ENCODE measurements around the gene NKX1-2.

The NKX1-2 gene

GRCh38 chr10:124415210-124415609 lies 34.6 kb downstream of the NKX1-2 start:
- Histone ChIP-seq H3K79me2 (ENCODE audit: control insufficient read depth, insufficient read depth, low read length, unreplicated experiment) (peaks cover 70% of the 10 kb centered on the region), H3K27ac (ENCODE audit: low read depth, low read length) (no peak overlapping the region), H3K4me3 (ENCODE audit: low read depth, low read length) (no peak overlapping the region), H3K36me3 (ENCODE audit: insufficient read depth, low read length) (0 out of 2 replicates have a peak, but pooled peaks cover 5% of the 10 kb centered on the region), H3K27me3 (ENCODE audit: insufficient read depth, low read length) (no peaks in the 10 kb centered on the region), H3K4me1 (ENCODE audit: control insufficient read depth, insufficient read depth, low read length, unreplicated experiment) (peaks cover 25% of the 10 kb centered on the region), H2AFZ (ENCODE audit: low read length, unreplicated experiment) (no peak overlapping the region)

DNA sequence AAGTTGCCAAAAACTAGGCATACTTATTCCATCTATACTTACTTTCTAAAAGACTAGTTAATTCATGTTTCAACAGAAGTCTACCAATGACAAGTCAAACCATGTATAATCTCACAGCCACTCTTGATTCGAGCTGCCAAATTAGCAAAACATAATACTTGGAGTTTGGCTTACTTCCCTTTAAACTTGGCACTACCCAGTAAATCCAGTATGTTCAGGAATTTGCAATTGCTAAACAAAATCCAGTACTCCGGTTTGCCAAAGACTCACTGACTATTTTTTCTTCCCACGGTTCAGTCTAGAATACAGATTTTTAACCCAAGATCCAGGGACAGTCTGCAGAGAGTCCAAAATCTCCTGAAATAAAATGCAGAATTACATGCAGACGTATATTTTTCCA lies 35.8 kb downstream of the NKX1-2 start:
- peaks cover 70% of the 10 kb centered on the region for H3K79me2 ChIP-seq (ENCODE audit: control insufficient read depth, insufficient read depth, low read length, unreplicated experiment)
- no peak overlapping the region for H3K27ac ChIP-seq (ENCODE audit: low read depth, low read length)
- no peak overlapping the region for H2AFZ ChIP-seq (ENCODE audit: low read length, unreplicated experiment)
- 0 out of 2 replicates have a peak, but pooled peaks cover 5% of the 10 kb centered on the region for H3K36me3 ChIP-seq (ENCODE audit: insufficient read depth, low read length)
- peaks cover 25% of the 10 kb centered on the region for H3K4me1 ChIP-seq (ENCODE audit: control insufficient read depth, insufficient read depth, low read length, unreplicated experiment)
- H3K27me3 ChIP-seq (ENCODE audit: insufficient read depth, low read length), result no peaks in the 10 kb centered on the region
- H3K4me3 ChIP-seq (ENCODE audit: low read depth, low read length), result no peak overlapping the region

DNA sequence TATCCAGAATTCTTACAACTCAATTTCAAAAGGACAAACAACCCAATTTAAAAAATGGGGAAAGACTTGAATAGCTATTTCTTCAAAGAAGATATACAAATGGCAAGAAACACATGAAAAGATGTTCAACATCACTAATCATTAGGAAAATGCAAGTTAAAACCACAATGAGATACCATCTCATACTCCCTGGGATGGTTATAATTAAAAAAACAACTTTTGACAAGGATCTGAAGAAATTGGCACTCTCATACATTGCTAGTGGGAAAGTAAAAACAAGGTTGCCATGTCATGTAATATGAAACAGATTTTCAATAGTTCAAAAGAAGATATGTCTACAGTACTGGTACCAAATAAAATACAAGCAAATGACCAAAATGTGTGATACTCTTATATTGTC lies 40.1 kb downstream of the NKX1-2 start:
- H3K4me1 ChIP-seq (ENCODE audit: control insufficient read depth, insufficient read depth, low read length, unreplicated experiment), result peaks cover 4% of the 10 kb centered on the region
- no peak overlapping the region for H3K27ac ChIP-seq (ENCODE audit: low read depth, low read length)
- no peak overlapping the region for H3K4me3 ChIP-seq (ENCODE audit: low read depth, low read length)
- no peaks in the 10 kb centered on the region for H3K27me3 ChIP-seq (ENCODE audit: insufficient read depth, low read length)
- H3K36me3 ChIP-seq (ENCODE audit: insufficient read depth, low read length), result peaks cover 25% of the 10 kb centered on the region
- no peak overlapping the region for H2AFZ ChIP-seq (ENCODE audit: low read length, unreplicated experiment)
- H3K79me2 ChIP-seq (ENCODE audit: control insufficient read depth, insufficient read depth, low read length, unreplicated experiment), result peaks cover 37% of the 10 kb centered on the region

GRCh38 chr10:124408357-124408756 lies 41.5 kb downstream of the NKX1-2 start:
- no peak overlapping the region for H2AFZ ChIP-seq (ENCODE audit: low read length, unreplicated experiment)
- H3K4me1 ChIP-seq (ENCODE audit: control insufficient read depth, insufficient read depth, low read length, unreplicated experiment), result no peaks in the 10 kb centered on the region
- H3K79me2 ChIP-seq (ENCODE audit: control insufficient read depth, insufficient read depth, low read length, unreplicated experiment), result peaks cover 24% of the 10 kb centered on the region
- H3K27me3 ChIP-seq (ENCODE audit: insufficient read depth, low read length), result no peaks in the 10 kb centered on the region
- no peak overlapping the region for H3K27ac ChIP-seq (ENCODE audit: low read depth, low read length)
- peaks cover 25% of the 10 kb centered on the region for H3K36me3 ChIP-seq (ENCODE audit: insufficient read depth, low read length)
- no peak overlapping the region for H3K4me3 ChIP-seq (ENCODE audit: low read depth, low read length)

GRCh38 chr10:124407456-124407855 lies 42.4 kb downstream of the NKX1-2 start:
- peaks cover 29% of the 10 kb centered on the region for H3K36me3 ChIP-seq (ENCODE audit: insufficient read depth, low read length)
- no peak overlapping the region for H3K4me3 ChIP-seq (ENCODE audit: low read depth, low read length)
- no peaks in the 10 kb centered on the region for H3K27me3 ChIP-seq (ENCODE audit: insufficient read depth, low read length)
- peaks cover 15% of the 10 kb centered on the region for H3K79me2 ChIP-seq (ENCODE audit: control insufficient read depth, insufficient read depth, low read length, unreplicated experiment)
- no peak overlapping the region for H3K27ac ChIP-seq (ENCODE audit: low read depth, low read length)
- H2AFZ ChIP-seq (ENCODE audit: low read length, unreplicated experiment), result no peak overlapping the region
- H3K4me1 ChIP-seq (ENCODE audit: control insufficient read depth, insufficient read depth, low read length, unreplicated experiment), result no peaks in the 10 kb centered on the region

GRCh38 chr10:124403548-124403947 lies 46.3 kb downstream of the NKX1-2 start:
- Histone ChIP-seq H3K27ac (ENCODE audit: low read depth, low read length) (no peak overlapping the region), H2AFZ (ENCODE audit: low read length, unreplicated experiment) (no peak overlapping the region), H3K36me3 (ENCODE audit: insufficient read depth, low read length) (peaks cover 29% of the 10 kb centered on the region)

GRCh38 chr10:124402273-124402672 lies 47.6 kb downstream of the NKX1-2 start:
- no peak overlapping the region for H3K27ac ChIP-seq (ENCODE audit: low read depth, low read length)
- peaks cover 26% of the 10 kb centered on the region for H3K36me3 ChIP-seq (ENCODE audit: insufficient read depth, low read length)
- no peaks in the 10 kb centered on the region for H3K4me1 ChIP-seq (ENCODE audit: control insufficient read depth, insufficient read depth, low read length, unreplicated experiment)
- no peak overlapping the region for H2AFZ ChIP-seq (ENCODE audit: low read length, unreplicated experiment)
- no peaks in the 10 kb centered on the region for H3K79me2 ChIP-seq (ENCODE audit: control insufficient read depth, insufficient read depth, low read length, unreplicated experiment)
- H3K27me3 ChIP-seq (ENCODE audit: insufficient read depth, low read length), result no peaks in the 10 kb centered on the region
- H3K4me3 ChIP-seq (ENCODE audit: low read depth, low read length), result no peak overlapping the region

More at GRCh38 chr10:124403548-124403947, 46.3 kb downstream of the NKX1-2 start:
- Histone ChIP-seq H3K4me3 (ENCODE audit: low read depth, low read length) (no peak overlapping the region), H3K27me3 (ENCODE audit: insufficient read depth, low read length) (no peaks in the 10 kb centered on the region), H3K79me2 (ENCODE audit: control insufficient read depth, insufficient read depth, low read length, unreplicated experiment) (no peaks in the 10 kb centered on the region), H3K4me1 (ENCODE audit: control insufficient read depth, insufficient read depth, low read length, unreplicated experiment) (no peaks in the 10 kb centered on the region)

GRCh38 chr10:124401633-124402032 lies 48.2 kb downstream of the NKX1-2 start:
- Histone ChIP-seq H3K27me3 (ENCODE audit: insufficient read depth, low read length) (no peaks in the 10 kb centered on the region), H2AFZ (ENCODE audit: low read length, unreplicated experiment) (no peak overlapping the region), H3K4me1 (ENCODE audit: control insufficient read depth, insufficient read depth, low read length, unreplicated experiment) (no peaks in the 10 kb centered on the region), H3K36me3 (ENCODE audit: insufficient read depth, low read length) (peaks cover 20% of the 10 kb centered on the region), H3K27ac (ENCODE audit: low read depth, low read length) (no peak overlapping the region), H3K79me2 (ENCODE audit: control insufficient read depth, insufficient read depth, low read length, unreplicated experiment) (no peaks in the 10 kb centered on the region), H3K4me3 (ENCODE audit: low read depth, low read length) (no peak overlapping the region)

Measured in ACC112 (cell line).